Measurements from ENCODE around the gene MCF2L.
"Not testable (repeated sequence)": the region's sequence is repeated elsewhere in the genome, so short reads cannot be mapped to it uniquely, and the experiment has no call there.

MCF2L gene

GRCh38 chr13:113064534-113065405 lies 95.8 kb downstream of the MCF2L start:
- DNase-seq (ENCODE audit: low spot score), result peak; percentile 34

GRCh38 chr13:113065406-113066141 lies 96.6 kb downstream of the MCF2L start:
- no peak for DNase-seq (ENCODE audit: low spot score)

- no peak for DNase-seq (ENCODE audit: low spot score)
These were observed 97.1 kb downstream of the MCF2L start for GRCh38 chr13:113066142-113066455.

GRCh38 chr13:113066746-113067145 lies 97.7 kb downstream of the MCF2L start:
- DNase-seq (ENCODE audit: low spot score), result no peak

- DNase-seq (ENCODE audit: low spot score), result no peak
These were observed 101.1 kb downstream of the MCF2L start for GRCh38 chr13:113069861-113070805.

- DNase-seq (ENCODE audit: low spot score), result no peak
These were observed 101.8 kb downstream of the MCF2L start for GRCh38 chr13:113070855-113071254.

- no peak for DNase-seq (ENCODE audit: low spot score)
These were observed 103.4 kb downstream of the MCF2L start for GRCh38 chr13:113072376-113072775.

GRCh38 chr13:113073942-113074341 lies 104.9 kb downstream of the MCF2L start:
- no peak for DNase-seq (ENCODE audit: low spot score)

GRCh38 chr13:113074401-113074800 lies 105.4 kb downstream of the MCF2L start:
- DNase-seq (ENCODE audit: low spot score), result no peak

GRCh38 chr13:113074876-113075275 lies 105.9 kb downstream of the MCF2L start:
- DNase-seq (ENCODE audit: low spot score), result no peak

GRCh38 chr13:113075711-113076110 lies 106.7 kb downstream of the MCF2L start:
- DNase-seq (ENCODE audit: low spot score), result no peak

- no peak for DNase-seq (ENCODE audit: low spot score)
These were observed 107.8 kb downstream of the MCF2L start for GRCh38 chr13:113076681-113077401.

GRCh38 chr13:113077566-113077952 lies 108.5 kb downstream of the MCF2L start:
- no peak for DNase-seq (ENCODE audit: low spot score)

- no peak for DNase-seq (ENCODE audit: low spot score)
These were observed 109.2 kb downstream of the MCF2L start for GRCh38 chr13:113077953-113078901.

GRCh38 chr13:113078902-113079780 lies 110.1 kb downstream of the MCF2L start:
- no peak for DNase-seq (ENCODE audit: low spot score)

- not testable (repeated sequence) for DNase-seq (ENCODE audit: low spot score)
These were observed 110.7 kb downstream of the MCF2L start for GRCh38 chr13:113079781-113080080.

GRCh38 chr13:113080361-113080831 lies 111.4 kb downstream of the MCF2L start:
- DNase-seq (ENCODE audit: low spot score), result no peak

GRCh38 chr13:113080901-113081521 lies 112.0 kb downstream of the MCF2L start:
- no peak for DNase-seq (ENCODE audit: low spot score)
